ENCODE measurements around the gene RNF144B. TPM values are rescaled to one million over a fixed set of nuclear protein-coding genes. Genes with fewer than 3 reads are reported as not detected.

Gene RNF144B
- total and polyA plus RNA-seq, 9 of the 15 experiments (the other 6 are each of a cell fraction or from before 2014, with no cell fraction given): 0.01 TPM; not detected in 8

GRCh38 chr6:18384621-18385020 is 2.5 kb upstream of the RNF144B start (continued):
- TF ChIP-seq HDAC1 (IDR thresholded peaks at IDR 0.05): no peak
- no peak for TF ChIP-seq RREB1 (CRISPR knock-in tag; IDR thresholded peaks at IDR 0.05)

GRCh38 chr6:18386298-18386976 is 713 bp upstream of the RNF144B start:
- BruUV-seq (replicated peaks): no TSS peak
- intact Hi-C loops (cut with micrococcal nuclease): no loop called here
- POLR2A ChIA-PET: interaction anchor here (0.6 kb wide), 1 partner anchor 1686 kb away, joined by 3 read pairs; no protein-coding TSS in a partner anchor

More at GRCh38 chr6:18386298-18386976, 713 bp upstream of the RNF144B start:
- H3K27me3 ChIP-seq (ENCODE audit: control insufficient read depth in 2 of 2, insufficient read depth in 2 of 2, low read length in 2 of 2): peaks cover 19 to 30% of the 10 kb centered on the region in 2 experiments
- H2AFZ ChIP-seq (ENCODE audit: low read depth, low read length): no peak overlapping the region
- no peak overlapping the region for H3K27ac ChIP-seq (ENCODE audit: extremely low read depth, low read depth, low read length)
- in situ Hi-C loops (cut with MboI): no loop called here
- no peak overlapping the region for H3K9ac ChIP-seq (ENCODE audit: insufficient read depth in 1 of 2, low read depth in 2 of 2, low read length in 2 of 2)
- DNase-seq (ENCODE audit: extremely low read depth in 1 of 4, low spot score in 3 of 4) (no peak), FAIRE-seq (no peak), ATAC-seq (no peak)
- H3K4me3 ChIP-seq: no peak overlapping the region
- H3K36me3 ChIP-seq (ENCODE audit: control insufficient read depth, insufficient read depth, low read length): no peaks in the 10 kb centered on the region
- H3K4me2 ChIP-seq (ENCODE audit: insufficient read depth, low read length): no peak overlapping the region
- no peaks in the 10 kb centered on the region for H3K79me2 ChIP-seq (ENCODE audit: control insufficient read depth, insufficient read depth, low read length)
- peaks cover 0 to 5% of the 10 kb centered on the region in 2 experiments; a peak in 2 of 5 replicates for H3K4me1 ChIP-seq (replicated peaks in 1 of 2; ENCODE audit: control insufficient read depth in 2 of 2, insufficient read depth in 2 of 2, low read length in 2 of 2)
- 0% methylated on average over 6 of the region's 6 CpGs for WGBS (ENCODE audit: insufficient coverage, low coverage, missing lambda C conversion rate)
- no peaks in the 10 kb centered on the region; the same call in 1 of the 2 replicates for H4K20me1 ChIP-seq (replicated peaks; ENCODE audit: control insufficient read depth, insufficient read depth, low read length)
- CTCF ChIA-PET (ENCODE audit: low intra/inter-chr PET ratio): no interaction called here
- no peaks in the 10 kb centered on the region for H3K9me1 ChIP-seq (ENCODE audit: control insufficient read depth, insufficient read depth, low read length)
- H3K9me3 ChIP-seq (replicated peaks; ENCODE audit: control insufficient read depth, insufficient read depth, low read depth, low read length): no peaks in the 10 kb centered on the region
- TF ChIP-seq GTF2E2 (tag; IDR thresholded peaks at IDR 0.05): no peak
- TF ChIP-seq ZNF551 (CRISPR knock-in tag; IDR thresholded peaks at IDR 0.05): no peak
- TF ChIP-seq, protein P1, sequence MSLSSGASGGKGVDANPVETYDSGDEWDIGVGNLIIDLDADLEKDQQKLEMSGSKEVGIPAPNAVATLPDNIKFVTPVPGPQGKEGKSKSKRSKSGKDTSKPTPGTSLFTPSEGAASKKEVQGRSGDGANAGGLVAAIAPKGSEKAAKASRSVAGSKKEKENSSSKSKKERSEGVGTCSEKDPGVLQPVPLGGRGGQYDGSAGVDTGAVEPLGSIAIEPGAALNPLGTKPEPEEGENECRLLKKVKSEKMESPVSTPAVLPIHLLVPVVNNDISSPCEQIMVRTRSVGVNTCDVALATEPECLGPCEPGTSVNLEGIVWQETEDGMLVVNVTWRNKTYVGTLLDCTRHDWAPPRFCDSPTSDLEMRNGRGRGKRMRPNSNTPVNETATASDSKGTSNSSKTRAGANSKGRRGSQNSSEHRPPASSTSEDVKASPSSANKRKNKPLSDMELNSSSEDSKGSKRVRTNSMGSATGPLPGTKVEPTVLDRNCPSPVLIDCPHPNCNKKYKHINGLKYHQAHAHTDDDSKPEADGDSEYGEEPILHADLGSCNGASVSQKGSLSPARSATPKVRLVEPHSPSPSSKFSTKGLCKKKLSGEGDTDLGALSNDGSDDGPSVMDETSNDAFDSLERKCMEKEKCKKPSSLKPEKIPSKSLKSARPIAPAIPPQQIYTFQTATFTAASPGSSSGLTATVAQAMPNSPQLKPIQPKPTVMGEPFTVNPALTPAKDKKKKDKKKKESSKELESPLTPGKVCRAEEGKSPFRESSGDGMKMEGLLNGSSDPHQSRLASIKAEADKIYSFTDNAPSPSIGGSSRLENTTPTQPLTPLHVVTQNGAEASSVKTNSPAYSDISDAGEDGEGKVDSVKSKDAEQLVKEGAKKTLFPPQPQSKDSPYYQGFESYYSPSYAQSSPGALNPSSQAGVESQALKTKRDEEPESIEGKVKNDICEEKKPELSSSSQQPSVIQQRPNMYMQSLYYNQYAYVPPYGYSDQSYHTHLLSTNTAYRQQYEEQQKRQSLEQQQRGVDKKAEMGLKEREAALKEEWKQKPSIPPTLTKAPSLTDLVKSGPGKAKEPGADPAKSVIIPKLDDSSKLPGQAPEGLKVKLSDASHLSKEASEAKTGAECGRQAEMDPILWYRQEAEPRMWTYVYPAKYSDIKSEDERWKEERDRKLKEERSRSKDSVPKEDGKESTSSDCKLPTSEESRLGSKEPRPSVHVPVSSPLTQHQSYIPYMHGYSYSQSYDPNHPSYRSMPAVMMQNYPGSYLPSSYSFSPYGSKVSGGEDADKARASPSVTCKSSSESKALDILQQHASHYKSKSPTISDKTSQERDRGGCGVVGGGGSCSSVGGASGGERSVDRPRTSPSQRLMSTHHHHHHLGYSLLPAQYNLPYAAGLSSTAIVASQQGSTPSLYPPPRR (CRISPR knock-in tag; IDR thresholded peaks at IDR 0.05; ENCODE audit: borderline replicate concordance): no peak

Data from K562 (cell line).